IMR-90 (cell line): ENCODE results near the gene CUEDC2. TPM values are rescaled to one million over a fixed set of nuclear protein-coding genes. Genes with fewer than 3 reads are reported as not detected.
A peak's percentile ranks its signal among the peaks of the same experiment; 100 is the strongest.

ENCODE experiments used
- ATAC-seq: fragments of 200-7000 bp; cut with Tn5 transposase; 2 replicates; pipeline ENCODE4 v1.9.1; 2020; ENCODE audit warnings: low read depth, mild to moderate bottlenecking, moderate library complexity
- BruUV-seq: library from RNA; stranded (reverse); fragments of 400-500 nt; replicated peaks from 2 replicates; lab custom pipeline; 2021; lab: Mats Ljungman, UMichigan
- CTCF ChIA-PET: fragments of 300-600 bp; formaldehyde crosslinking; extraction: SDS; loops from one replicate; lab custom pipeline; 2021; ENCODE audit warnings: antibody characterized with exemption; lab: Yijun Ruan, JAX
- POLR2A ChIA-PET: fragments of 300-600 bp; sonication (Branson Sonifier 250); formaldehyde crosslinking; loops from one replicate; lab custom pipeline; 2022; ENCODE audit warnings: antibody characterized with exemption; ENCODE audit not compliant: unreplicated experiment; lab: Charles Lee
- DNase-seq: peaks from one replicate; pipeline ENCODE4 v3.0.0; 2013
- H2AFZ ChIP-seq: replicated peaks from 2 replicates; pipeline ENCODE3; 2013; ENCODE audit warnings: low read length, mild to moderate bottlenecking; ENCODE audit not compliant: poor library complexity
- H2AK5ac ChIP-seq: 2 replicates; pipeline ENCODE4 v1.6.1; 2013; ENCODE audit warnings: low read depth, low read length, inconsistent platforms
- H2AK9ac ChIP-seq: replicated peaks from 2 replicates; pipeline ENCODE3; 2013; ENCODE audit warnings: mild to moderate bottlenecking, low read depth, low read length, moderate library complexity; ENCODE audit not compliant: poor library complexity
- H2BK120ac ChIP-seq: 2 replicates; pipeline ENCODE4 v1.6.1; 2013; ENCODE audit warnings: low read depth, low read length, inconsistent platforms
- H2BK15ac ChIP-seq: 3 replicates; pipeline ENCODE4 v1.6.1; 2013; ENCODE audit warnings: low read depth, low read length, inconsistent platforms
- H2BK20ac ChIP-seq: 2 replicates; pipeline ENCODE4 v1.6.1; 2013; ENCODE audit warnings: low read depth, mild to moderate bottlenecking, inconsistent platforms, low read length, moderate library complexity
- H2BK5ac ChIP-seq: 2 replicates; pipeline ENCODE4 v1.6.1; 2013; ENCODE audit warnings: mild to moderate bottlenecking, low read depth, low read length, inconsistent platforms; ENCODE audit not compliant: poor library complexity, severe bottlenecking
- H3K14ac ChIP-seq: replicated peaks from 2 replicates; pipeline ENCODE4 v1.6.1; 2013; ENCODE audit warnings: low read depth, low read length, inconsistent platforms
- H3K18ac ChIP-seq: 2 replicates; pipeline ENCODE4 v1.6.1; 2013; ENCODE audit warnings: low read depth, low read length, control low read depth
- H3K23ac ChIP-seq: 2 replicates; pipeline ENCODE4 v1.6.1; 2013; ENCODE audit warnings: low read depth, low read length, inconsistent platforms
- H3K27ac ChIP-seq: 2 replicates; pipeline ENCODE4 v1.5.1; 2013; ENCODE audit warnings: mild to moderate bottlenecking, control low read depth, low read length; ENCODE audit not compliant: insufficient read depth
- H3K27me3 ChIP-seq: 2 replicates; pipeline ENCODE4 v1.6.1; 2013; ENCODE audit warnings: low read length; ENCODE audit not compliant: control insufficient read depth, insufficient read depth
- H3K36me3 ChIP-seq: 2 replicates; pipeline ENCODE4 v1.6.1; 2013; ENCODE audit warnings: low read length, mixed read lengths; ENCODE audit not compliant: control insufficient read depth, insufficient read depth
- H3K4ac ChIP-seq: 2 replicates; pipeline ENCODE4 v1.6.1; 2013; ENCODE audit warnings: low read depth, low read length, inconsistent platforms
- H3K4me1 ChIP-seq: 2 replicates; pipeline ENCODE4 v1.6.1; 2013; ENCODE audit warnings: low read length, mixed read lengths; ENCODE audit not compliant: control insufficient read depth, insufficient read depth
- H3K4me2 ChIP-seq: 2 replicates; pipeline ENCODE4 v1.6.1; 2013; ENCODE audit warnings: low read depth, mild to moderate bottlenecking, control low read depth, low read length, moderate library complexity
- H3K4me3 ChIP-seq: 2 replicates; pipeline ENCODE4 v1.5.1; 2013; ENCODE audit warnings: low read depth, mild to moderate bottlenecking, control low read depth, low read length, moderate library complexity; ENCODE audit not compliant: insufficient read depth
- H3K56ac ChIP-seq: 2 replicates; pipeline ENCODE4 v1.6.1; 2013; ENCODE audit warnings: low read length, inconsistent platforms; ENCODE audit not compliant: insufficient read depth; ENCODE audit errors: extremely low read depth
- H3K79me1 ChIP-seq, 2 experiments: 2 replicates each; pipeline ENCODE4 v1.6.1; 2013; ENCODE audit warnings: low read length in 2 of 2, inconsistent platforms in 1 of 2, low read depth in 1 of 2
- H3K9ac ChIP-seq: 2 replicates; pipeline ENCODE4 v1.6.1; 2013; ENCODE audit warnings: low read depth, low read length, control low read depth
- H3K9me1 ChIP-seq: 2 replicates; pipeline ENCODE4 v1.6.1; 2013; ENCODE audit warnings: low read length, inconsistent platforms; ENCODE audit not compliant: insufficient read depth
- H3K9me3 ChIP-seq: 2 replicates; pipeline ENCODE4 v1.6.1; 2013; ENCODE audit warnings: low read length; ENCODE audit not compliant: control insufficient read depth, insufficient read depth
- H4K20me1 ChIP-seq: 2 replicates; pipeline ENCODE4 v1.6.1; 2013; ENCODE audit warnings: low read length, inconsistent platforms; ENCODE audit not compliant: insufficient read depth
- H4K5ac ChIP-seq: 2 replicates; pipeline ENCODE4 v1.6.1; 2013; ENCODE audit warnings: mild to moderate bottlenecking, low read depth, low read length, control low read depth
- H4K8ac ChIP-seq, 2 experiments: 2 replicates each; pipeline ENCODE4 v1.6.1; 2013; ENCODE audit warnings: low read depth in 2 of 2, low read length in 2 of 2, control low read depth in 1 of 2, inconsistent platforms in 1 of 2
- H4K91ac ChIP-seq: 2 replicates; pipeline ENCODE4 v1.6.1; 2013; ENCODE audit warnings: low read depth, low read length, inconsistent platforms; ENCODE audit not compliant: insufficient read depth
- CHD1 ChIP-seq: IDR thresholded peaks from 2 replicates; pipeline ENCODE4 v1.6.1; 2012; ENCODE audit warnings: low read depth, low read length, improper control_type of control experiment
- FOS ChIP-seq: fragments of 150-350 bp; IDR thresholded peaks from 2 replicates; pipeline ENCODE4 v1.6.1; 2016; ENCODE audit warnings: low read depth, low read length
- MAFK ChIP-seq: IDR thresholded peaks from 2 replicates; pipeline ENCODE4 v1.6.1; 2012; ENCODE audit warnings: low read depth, low read length, improper control_type of control experiment
- NFE2L2 ChIP-seq: fragments of 150-350 bp; IDR thresholded peaks from 2 replicates; pipeline ENCODE4 v1.6.1; 2016; ENCODE audit warnings: low read depth, mild to moderate bottlenecking, low read length
- POLR2A ChIP-seq: IDR thresholded peaks from 2 replicates; pipeline ENCODE4 v1.6.1; 2012; ENCODE audit warnings: mild to moderate bottlenecking, low read depth, low read length
- RCOR1 ChIP-seq: IDR thresholded peaks from 2 replicates; pipeline ENCODE4 v1.6.1; 2012; ENCODE audit warnings: mild to moderate bottlenecking, low read length, improper control_type of control experiment; ENCODE audit not compliant: insufficient replicate concordance
- SMC3 ChIP-seq: fragments of 150-350 bp; IDR thresholded peaks from 2 replicates; pipeline ENCODE4 v1.6.1; 2016; ENCODE audit warnings: low read depth, mild to moderate bottlenecking, antibody characterized with exemption, low read length, moderate library complexity
- WGBS, 2 experiments: methylation state at CpG; one replicate each; pipeline versions ENCODE4 v1.1.5 to v1.1.7; 2013; ENCODE audit warnings: missing lambda C conversion rate in 2 of 2; ENCODE audit not compliant: insufficient read length in 1 of 2; ENCODE audit errors: extremely low coverage in 2 of 2; 5-methylcytosine and 5-hydroxymethylcytosine counted together
- dilution Hi-C: fragments of 300-500 bp; cut with HindIII; formaldehyde crosslinking; loops from one replicate; pipeline ENCODE4 v1.14.3; 2018; ENCODE audit warnings: low sequenced_read_pairs; ENCODE audit not compliant: unreplicated experiment
- in situ Hi-C: fragments of 300-500 bp; cut with MboI; formaldehyde crosslinking; loops from 3 replicates; pipeline ENCODE4 v1.14.3; 2019; ENCODE audit warnings: low sequenced_read_pairs, inconsistent platforms, mixed read lengths
- intact Hi-C: fragments of 100-400 bp; cut with micrococcal nuclease; formaldehyde crosslinking; loops from 2 replicates; pipeline ENCODE4 v1.10.0; 2022
- polyA plus RNA-seq, 3 experiments: library from polyadenylated mRNA; depleted of rRNA; stranded (reverse); fragments of >200 nt; gene quantifications; 2 replicates each; pipeline ENCODE4 v1.2.3, GENCODE V29; 2012; ENCODE audit warnings: low replicate concordance in 1 of 3
- total RNA-seq: library from RNA; depleted of rRNA; stranded (reverse); fragments of >200 nt; gene quantifications from 2 replicates; pipeline ENCODE4 v1.2.3, GENCODE V29; 2012

Gene CUEDC2
- total and polyA plus RNA-seq, 2 of the 4 experiments (the other 2 are of a cell fraction), result 55.7 to 84.9 TPM

DNA sequence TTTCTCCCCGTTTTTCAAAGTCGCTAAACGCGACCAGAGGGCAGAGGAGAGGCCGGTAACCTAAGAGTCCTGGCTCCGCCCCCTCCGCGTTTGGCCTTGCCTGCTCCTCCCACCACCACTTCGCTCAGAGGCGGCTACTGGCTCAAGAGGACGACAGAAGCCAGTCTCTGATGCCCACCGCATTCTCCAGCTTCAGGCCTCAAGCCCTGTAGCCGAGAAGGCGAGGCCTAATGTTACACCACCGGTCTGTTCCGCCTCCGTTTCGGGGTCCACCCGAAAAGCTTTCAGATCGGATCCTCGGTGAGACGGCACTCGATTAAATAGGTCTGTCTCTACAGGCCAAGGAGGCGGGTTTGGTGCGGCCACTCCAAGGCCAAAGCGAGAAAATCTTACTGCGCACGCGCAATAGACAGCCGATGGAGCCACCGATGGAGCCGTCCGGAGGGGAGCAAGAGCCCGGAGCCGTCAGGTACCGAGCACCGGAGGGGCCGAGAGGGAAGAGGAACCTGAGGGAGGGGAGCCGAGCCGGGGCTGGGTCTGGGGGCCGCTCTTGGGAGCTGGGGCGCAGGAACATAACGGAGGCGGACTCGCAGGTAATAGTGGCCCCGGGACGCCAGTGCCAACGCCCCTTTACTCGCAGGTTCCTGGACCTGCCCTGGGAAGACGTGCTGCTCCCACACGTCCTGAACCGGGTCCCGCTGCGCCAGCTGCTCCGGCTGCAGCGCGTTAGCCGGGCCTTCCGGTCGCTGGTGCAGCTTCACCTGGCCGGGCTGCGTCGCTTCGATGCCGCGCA, 11.5 kb downstream of the CUEDC2 start, which contains the start of gene FBXL15 (continued):
- TF ChIP-seq MAFK, result no peak
- no peak for TF ChIP-seq FOS
- 0 out of 2 replicates have a peak, but pooled peaks have one; percentile 14 for TF ChIP-seq CHD1
- TF ChIP-seq NFE2L2, result no peak

- Histone ChIP-seq H3K9ac (no peak overlapping the region), H4K20me1 (no peaks in the 10 kb centered on the region), H2AK9ac (no peak overlapping the region), H3K27me3 (peaks cover 21% of the 10 kb centered on the region), H2BK5ac (no peak overlapping the region), H2BK15ac (no peak overlapping the region), H3K18ac (no peak overlapping the region), H3K27ac (no peak overlapping the region), H3K79me1 (peaks cover 0 to 23% of the 10 kb centered on the region in 2 experiments; a peak in 2 of 4 replicates), H2AK5ac (no peak overlapping the region), H3K23ac (no peak overlapping the region), H3K14ac (no peak overlapping the region), H4K91ac (no peak overlapping the region), H3K4me2 (peak overlapping the region; percentile 60), H3K4me1 (peaks cover 9% of the 10 kb centered on the region), H2BK20ac (no peak overlapping the region), H2BK120ac (no peak overlapping the region), H4K8ac (peak overlapping the region; percentile 81 to 98; a peak in 2 of 4 replicates), H3K9me3 (no peaks in the 10 kb centered on the region), H3K36me3 (peaks cover 6% of the 10 kb centered on the region; the same call in 1 of the 2 replicates), H3K56ac (peak overlapping the region; percentile 86; the same call in 1 of the 2 replicates), H4K5ac (no peak overlapping the region), H2AFZ (peak overlapping the region; percentile 99), H3K9me1 (peaks cover 9% of the 10 kb centered on the region; the same call in 1 of the 2 replicates), H3K4me3 (peak overlapping the region; percentile 55), H3K4ac (no peak overlapping the region)
- POLR2A ChIA-PET, result interaction anchor here (0.6 kb wide), 1 partner anchor 231 kb away, joined by 3 read pairs; no protein-coding TSS in a partner anchor
- dilution Hi-C loops (no loop called here), intact Hi-C loops (no loop called here), in situ Hi-C loops (no loop called here)
- ATAC-seq (no peak), DNase-seq (no peak)
- TF ChIP-seq SMC3 (no peak), POLR2A (no peak), RCOR1 (no peak)
- CTCF ChIA-PET, result interaction anchor here (1.0 kb wide), 1 partner anchor 20 kb away, joined by 4 read pairs; no protein-coding TSS in a partner anchor
- no CpG with 5 or more reads among the region's 21 CpGs for WGBS, 2 experiments
- BruUV-seq, result no TSS peak
These were observed 12.1 kb downstream of the CUEDC2 start for GRCh38 chr10:102420181-102420713.
